PC-3 (cell line): ENCODE results near the gene AVPR1A.

Source experiments
- CTCF ChIP-seq: fragments of 300-600 bp; sonication (generic); conservative IDR thresholded peaks from 2 replicates; pipeline ENCODE4 v1.5.1; 2017; ENCODE audit warnings: antibody characterized with exemption, low read depth, mild to moderate bottlenecking, low read length
- EZH2 ChIP-seq: fragments of 300-600 bp; sonication (generic); IDR thresholded peaks from one replicate; pipeline ENCODE4 v1.6.1; 2017; ENCODE audit warnings: antibody characterized with exemption, mild to moderate bottlenecking, low read length; ENCODE audit not compliant: unreplicated experiment

GRCh38 chr12:63170321-63170720, 19.3 kb upstream of the AVPR1A start:
- TF ChIP-seq CTCF (no peak), EZH2 (no peak)
